Neural cell (in vitro differentiated cells): ENCODE measurements around the gene CHCHD5. TPM values are rescaled to one million over a fixed set of nuclear protein-coding genes. Genes with fewer than 3 reads are reported as not detected.

ENCODE experiments used
- H2AFZ ChIP-seq: fragments of 200-600, 300-800 bp; sonication (generic), shearing (Covaris generic); 2 replicates; pipeline ENCODE4 v1.6.0; 2014; ENCODE audit warnings: low read depth, mild to moderate bottlenecking, antibody characterized with exemption, low read length, moderate library complexity
- H3F3A ChIP-seq: fragments of 200-600 bp; shearing (Covaris generic); 2 replicates; pipeline ENCODE4 v1.6.1; 2016; ENCODE audit warnings: mild to moderate bottlenecking, moderate library complexity, mixed read lengths, antibody characterized with exemption, low read length; ENCODE audit not compliant: insufficient read depth, poor library complexity, severe bottlenecking
- H3K27ac ChIP-seq: fragments of 200-600, 300-800 bp; sonication (generic), shearing (Covaris generic); 2 replicates; pipeline ENCODE4 v1.5.1; 2014; ENCODE audit warnings: mild to moderate bottlenecking, low read length, moderate library complexity
- H3K27me3 ChIP-seq: fragments of 300-800, 200-600 bp; sonication (generic), shearing (Covaris generic); 2 replicates; pipeline ENCODE4 v1.6.0; 2014; ENCODE audit warnings: mild to moderate bottlenecking, low read depth, low read length, moderate library complexity; ENCODE audit not compliant: insufficient read depth
- H3K36me3 ChIP-seq: fragments of 300-800, 200-600 bp; sonication (generic), shearing (Covaris generic); 2 replicates; pipeline ENCODE4 v1.5.1; 2014; ENCODE audit warnings: mild to moderate bottlenecking, antibody characterized with exemption, low read length, moderate library complexity; ENCODE audit not compliant: insufficient read depth
- H3K4me2 ChIP-seq: fragments of 300-800, 200-600 bp; sonication (generic), shearing (Covaris generic); 2 replicates; pipeline ENCODE4 v1.6.0; 2014; ENCODE audit warnings: mild to moderate bottlenecking, low read length
- H3K4me3 ChIP-seq: fragments of 300-800, 200-600 bp; sonication (generic), shearing (Covaris generic); 2 replicates; pipeline ENCODE4 v1.5.1; 2014; ENCODE audit warnings: mild to moderate bottlenecking, low read length, moderate library complexity
- H3K79me2 ChIP-seq: fragments of 200-600 bp; shearing (Covaris generic); replicated peaks from 2 replicates; pipeline ENCODE4 v1.6.0; 2014; ENCODE audit warnings: mild to moderate bottlenecking, low read length, moderate library complexity; ENCODE audit not compliant: insufficient read depth
- H3K9ac ChIP-seq: fragments of 300-800, 200-600 bp; sonication (generic), shearing (Covaris generic); 2 replicates; pipeline ENCODE4 v1.6.1; 2016; ENCODE audit warnings: mild to moderate bottlenecking, low read length, mixed read lengths
- H3K9me2 ChIP-seq: fragments of 200-600 bp; shearing (Covaris generic); 2 replicates; pipeline ENCODE4 v1.6.1; 2016; ENCODE audit warnings: mild to moderate bottlenecking, low read length, mixed read lengths; ENCODE audit not compliant: insufficient read depth
- H3K9me3 ChIP-seq: fragments of 200-600, 300-800 bp; sonication (generic), shearing (Covaris generic); 2 replicates; pipeline ENCODE4 v1.6.1; 2016; ENCODE audit warnings: mild to moderate bottlenecking, mixed run types, low read length, moderate library complexity, mixed read lengths
- H4K20me1 ChIP-seq: fragments of 200-600 bp; shearing (Covaris generic); 2 replicates; pipeline ENCODE4 v1.6.1; 2016; ENCODE audit warnings: mild to moderate bottlenecking, mixed run types; ENCODE audit not compliant: insufficient read depth
- CTCF ChIP-seq: fragments of 450-650 bp; IDR thresholded peaks from 2 replicates; pipeline ENCODE4 v1.5.1; 2014; ENCODE audit warnings: antibody characterized with exemption, mild to moderate bottlenecking, moderate library complexity; ENCODE audit not compliant: poor library complexity, severe bottlenecking
- EP300 ChIP-seq: fragments of 450-650 bp; conservative IDR thresholded peaks from 2 replicates; pipeline ENCODE4 v1.6.1; 2014; ENCODE audit warnings: antibody characterized with exemption, mild to moderate bottlenecking, moderate library complexity; ENCODE audit not compliant: poor library complexity, severe bottlenecking
- EZH2 ChIP-seq: fragments of 200-600, 300-800 bp; shearing (Covaris generic), sonication (generic); IDR thresholded peaks from 2 replicates; pipeline ENCODE4 v1.6.1; 2014; ENCODE audit warnings: antibody characterized with exemption, low read length, borderline replicate concordance, mild to moderate bottlenecking; ENCODE audit not compliant: insufficient read depth, poor library complexity, severe bottlenecking
- MXI1 ChIP-seq: fragments of 450-650 bp; conservative IDR thresholded peaks from 2 replicates; pipeline ENCODE4 v1.6.1; 2014; ENCODE audit warnings: antibody characterized with exemption, mild to moderate bottlenecking; ENCODE audit not compliant: poor library complexity, severe bottlenecking
- POLR2AphosphoS5 ChIP-seq: IDR thresholded peaks from 2 replicates; pipeline ENCODE4 v1.6.1; 2012
- RAD21 ChIP-seq: fragments of 450-650 bp; conservative IDR thresholded peaks from 2 replicates; pipeline ENCODE4 v1.6.1; 2014; ENCODE audit warnings: antibody characterized with exemption, mild to moderate bottlenecking, moderate library complexity
- REST ChIP-seq: IDR thresholded peaks from 2 replicates; pipeline ENCODE4 v1.6.1; 2012; ENCODE audit warnings: borderline replicate concordance
- SMC3 ChIP-seq: fragments of 450-650 bp; conservative IDR thresholded peaks from 2 replicates; pipeline ENCODE4 v1.6.1; 2014; ENCODE audit warnings: antibody characterized with exemption, mild to moderate bottlenecking, moderate library complexity; ENCODE audit not compliant: poor library complexity
- TAF1 ChIP-seq: IDR thresholded peaks from 2 replicates; pipeline ENCODE4 v1.6.1; 2012; ENCODE audit warnings: low read depth
- polyA plus RNA-seq: library from polyadenylated mRNA; depleted of rRNA; stranded (reverse); fragments of >200 nt; gene quantifications from 2 replicates; pipeline ENCODE4 v1.2.3, GENCODE V29; 2014

Gene CHCHD5
- polyA plus RNA-seq, 1 donor from 2014 or later: 41.1 TPM

- Histone ChIP-seq H3K4me3 (peak overlapping the region; percentile 86), H2AFZ (peak overlapping the region; percentile 62), H4K20me1 (no peaks in the 10 kb centered on the region), H3F3A (no peaks in the 10 kb centered on the region), H3K27ac (no peak overlapping the region), H3K79me2 (peaks cover 14% of the 10 kb centered on the region), H3K27me3 (no peaks in the 10 kb centered on the region), H3K36me3 (peaks cover 3% of the 10 kb centered on the region), H3K4me2 (peak overlapping the region; percentile 88), H3K9me3 (no peaks in the 10 kb centered on the region), H3K9me2 (no peaks in the 10 kb centered on the region), H3K9ac (peak overlapping the region; percentile 70)
- no peak for TF ChIP-seq TAF1
- no peak for TF ChIP-seq REST
- TF ChIP-seq CTCF: no peak
- no peak for TF ChIP-seq RAD21
- TF ChIP-seq POLR2AphosphoS5: no peak
- no peak for TF ChIP-seq EZH2
Measured at GRCh38 chr2:112542984-112543661, 41.3 kb upstream of the CHCHD5 start.

GRCh38 chr2:112547333-112547732 is 37.1 kb upstream of the CHCHD5 start:
- Histone ChIP-seq H3K79me2 (peaks cover 14% of the 10 kb centered on the region), H3K9me3 (no peaks in the 10 kb centered on the region), H2AFZ (no peak overlapping the region), H3K27ac (no peak overlapping the region), H3K36me3 (peaks cover 3% of the 10 kb centered on the region), H3K9ac (no peak overlapping the region), H3K4me3 (no peak overlapping the region), H4K20me1 (no peaks in the 10 kb centered on the region), H3F3A (no peaks in the 10 kb centered on the region), H3K27me3 (no peaks in the 10 kb centered on the region), H3K4me2 (no peak overlapping the region), H3K9me2 (no peaks in the 10 kb centered on the region)
- TF ChIP-seq REST (no peak), SMC3 (no peak), EZH2 (no peak), CTCF (no peak), POLR2AphosphoS5 (no peak), RAD21 (no peak), MXI1 (no peak), TAF1 (no peak), EP300 (no peak)
